ENCODE measurements around the gene SPOCD1. TPM values are rescaled to one million over a fixed set of nuclear protein-coding genes. Genes with fewer than 3 reads are reported as not detected.

The SPOCD1 gene
- total and polyA plus RNA-seq, 8 donors: 0.06 to 0.69 (median 0.16) TPM; not detected in 4

GRCh38 chr1:31836638-31837037 is 20.8 kb upstream of the SPOCD1 start:
- Histone ChIP-seq H3K36me3 (no peaks in the 10 kb centered on the region), H3K9me3 (no peaks in the 10 kb centered on the region), H3K27me3 (no peaks in the 10 kb centered on the region), H3K4me3 (no peak overlapping the region), H3K27ac (no peak overlapping the region), H3K4me1 (no peaks in the 10 kb centered on the region)
- DNase-seq (no peak), FAIRE-seq (no peak), ATAC-seq (no peak)
- WGBS, 2 donors: 82 to 88% methylated on average over 5 of the region's 5 CpGs
- intact Hi-C loops (cut with DNase I): no loop called here
- no peak for TF ChIP-seq CTCF (IDR thresholded peaks at IDR 0.05)

- no peak overlapping the region for H3K4me3 ChIP-seq
- intact Hi-C loops (cut with DNase I): no loop called here
- DNase-seq: no peak
- TF ChIP-seq CTCF (IDR thresholded peaks at IDR 0.05): no peak
- no peaks in the 10 kb centered on the region for H3K4me1 ChIP-seq
- FAIRE-seq: no peak
- 73 to 78% methylated on average over 3 of the region's 3 CpGs for WGBS, 2 donors
- H3K27ac ChIP-seq: no peak overlapping the region
- H3K36me3 ChIP-seq: no peaks in the 10 kb centered on the region
- H3K9me3 ChIP-seq: no peaks in the 10 kb centered on the region
- ATAC-seq: no peak
- no peaks in the 10 kb centered on the region for H3K27me3 ChIP-seq
Observed at GRCh38 chr1:31835415-31835814, 19.6 kb upstream of the SPOCD1 start.

- intact Hi-C loops (cut with DNase I): no loop called here
- Histone ChIP-seq H3K4me3 (no peak overlapping the region), H3K36me3 (no peaks in the 10 kb centered on the region), H3K27ac (no peak overlapping the region), H3K27me3 (no peaks in the 10 kb centered on the region), H3K9me3 (no peaks in the 10 kb centered on the region), H3K4me1 (no peaks in the 10 kb centered on the region)
- 88 to 95% methylated on average over 6 of the region's 6 CpGs for WGBS, 2 donors
- DNase-seq (no peak), ATAC-seq (no peak), FAIRE-seq (no peak)
- no peak for TF ChIP-seq CTCF (IDR thresholded peaks at IDR 0.05)
Observed at GRCh38 chr1:31834501-31834900, 18.7 kb upstream of the SPOCD1 start.

- no peak overlapping the region for H3K4me3 ChIP-seq
- DNase-seq (no peak), ATAC-seq (no peak), FAIRE-seq (no peak)
- no peaks in the 10 kb centered on the region for H3K27me3 ChIP-seq
- TF ChIP-seq CTCF (IDR thresholded peaks at IDR 0.05): no peak
- H3K27ac ChIP-seq: no peak overlapping the region
- 80 to 81% methylated on average over 9 of the region's 9 CpGs for WGBS, 2 donors
- no peaks in the 10 kb centered on the region for H3K4me1 ChIP-seq
- H3K36me3 ChIP-seq: no peaks in the 10 kb centered on the region
- H3K9me3 ChIP-seq: no peaks in the 10 kb centered on the region
- intact Hi-C loops (cut with DNase I): no loop called here
Observed at GRCh38 chr1:31831397-31832378, 15.9 kb upstream of the SPOCD1 start.

- intact Hi-C loops (cut with DNase I): no loop called here
- H3K27me3 ChIP-seq: no peaks in the 10 kb centered on the region
- 71 to 80% methylated on average over 8 of the region's 8 CpGs for WGBS, 2 donors
- H3K4me3 ChIP-seq: no peak overlapping the region
- H3K4me1 ChIP-seq: no peaks in the 10 kb centered on the region
- DNase-seq (no peak), ATAC-seq (no peak), FAIRE-seq (no peak)
- TF ChIP-seq CTCF (IDR thresholded peaks at IDR 0.05): no peak
- no peaks in the 10 kb centered on the region for H3K9me3 ChIP-seq
- H3K36me3 ChIP-seq: no peaks in the 10 kb centered on the region
- H3K27ac ChIP-seq: no peak overlapping the region
Observed at GRCh38 chr1:31830511-31830910, 14.7 kb upstream of the SPOCD1 start.

Measured in pancreas (tissue), 10 donors.